COLO668 (cell line): ENCODE data around the gene SCAMP1.
"Not testable (repeated sequence)": the region's sequence is repeated elsewhere in the genome, so short reads cannot be mapped to it uniquely, and the experiment has no call there.

Experiments
- DNase-seq: peaks from one replicate; lab custom pipeline; 2025; ENCODE audit not compliant: unreplicated experiment; lab: John Stamatoyannopoulos, UW

The SCAMP1 gene

DNA sequence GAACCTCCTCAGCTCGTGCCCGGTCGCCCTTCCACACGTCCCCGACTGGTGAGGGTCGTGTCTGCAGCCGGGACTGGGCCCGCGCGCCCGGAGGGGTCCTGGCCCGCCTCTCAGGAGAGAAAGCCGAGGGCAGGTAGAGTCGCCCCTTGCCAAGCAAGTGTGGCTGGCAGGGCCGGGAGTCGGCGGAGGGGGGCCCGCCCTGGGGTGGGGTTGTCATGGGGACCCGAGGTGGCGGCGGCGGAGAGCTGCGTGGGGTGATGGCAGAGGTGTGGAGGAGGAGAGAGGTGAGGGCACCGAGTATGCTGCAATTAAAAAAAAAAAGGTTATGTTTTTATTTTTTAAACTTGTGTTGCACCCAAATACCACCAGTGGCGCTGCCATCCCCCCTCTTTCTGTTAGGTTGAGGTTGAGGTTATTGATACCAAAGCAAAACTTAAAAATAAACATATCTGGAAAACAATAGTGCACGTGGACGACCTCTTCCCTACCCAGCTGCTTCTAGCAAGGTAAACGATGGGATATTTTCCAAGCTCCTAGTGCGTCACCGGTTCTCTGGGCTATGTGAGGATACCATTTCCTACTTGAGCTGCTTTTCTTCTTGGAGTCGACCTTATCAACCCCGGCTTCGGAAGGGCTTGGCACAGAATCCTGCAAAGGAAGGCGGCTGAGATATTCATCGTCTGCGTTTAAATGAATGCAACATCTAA is 660 bp downstream of the SCAMP1 start:
- peak; percentile 67 for DNase-seq

DNA sequence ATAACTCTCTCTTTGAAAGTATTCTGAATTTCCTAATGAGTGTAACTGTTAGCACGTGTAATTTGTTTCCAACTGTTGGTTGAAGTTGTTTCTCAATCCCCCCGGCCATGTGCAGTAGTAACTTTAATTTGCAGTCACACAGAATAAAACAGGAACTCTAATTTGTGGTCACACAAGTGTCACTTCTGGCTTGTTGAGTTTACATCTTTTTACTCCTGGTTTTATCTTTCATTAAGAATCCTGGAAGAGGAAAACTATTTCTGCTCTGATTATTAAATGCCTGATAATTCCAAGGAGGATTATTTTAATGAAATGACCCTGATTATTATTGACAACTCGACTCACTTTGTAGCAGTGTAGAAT is 1.2 kb downstream of the SCAMP1 start:
- no peak for DNase-seq

DNA sequence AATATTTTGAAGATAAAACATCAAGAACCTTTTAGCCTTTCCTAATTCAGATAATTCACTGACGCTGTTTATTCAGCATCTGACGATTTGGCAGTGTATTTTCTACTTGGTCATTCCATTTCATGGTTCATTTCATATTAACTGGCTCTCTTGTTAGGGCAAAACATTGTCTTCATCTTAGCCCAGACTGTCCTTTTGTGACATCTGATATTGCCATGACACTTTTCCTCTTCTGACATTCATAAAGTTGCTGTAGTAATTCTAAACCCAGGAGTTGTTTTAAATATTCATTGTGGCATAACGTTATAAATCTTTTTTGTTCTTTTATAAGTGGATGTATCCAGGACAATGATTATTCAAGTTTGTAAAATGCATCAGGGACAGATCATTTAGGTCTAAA is 1.8 kb downstream of the SCAMP1 start:
- no peak for DNase-seq

DNA sequence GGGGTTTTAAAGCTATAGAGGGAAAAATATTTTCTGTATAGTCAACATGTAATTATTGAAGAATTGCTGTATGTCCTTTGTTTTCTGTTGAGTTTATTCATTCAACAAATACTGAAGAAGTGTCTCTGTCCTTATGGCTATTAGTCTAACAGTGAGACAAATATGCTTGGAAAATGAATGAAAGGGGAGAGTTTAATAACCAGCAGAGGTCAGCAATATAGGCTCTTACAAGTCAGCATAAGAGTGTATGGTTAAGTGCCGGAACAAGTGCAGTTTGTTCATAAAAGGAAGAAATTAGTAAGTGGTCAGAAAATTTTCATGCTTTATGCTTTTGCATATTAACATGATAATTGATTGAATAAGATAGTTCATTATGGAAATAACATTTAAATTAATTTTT is 3.6 kb downstream of the SCAMP1 start:
- no peak for DNase-seq

DNA sequence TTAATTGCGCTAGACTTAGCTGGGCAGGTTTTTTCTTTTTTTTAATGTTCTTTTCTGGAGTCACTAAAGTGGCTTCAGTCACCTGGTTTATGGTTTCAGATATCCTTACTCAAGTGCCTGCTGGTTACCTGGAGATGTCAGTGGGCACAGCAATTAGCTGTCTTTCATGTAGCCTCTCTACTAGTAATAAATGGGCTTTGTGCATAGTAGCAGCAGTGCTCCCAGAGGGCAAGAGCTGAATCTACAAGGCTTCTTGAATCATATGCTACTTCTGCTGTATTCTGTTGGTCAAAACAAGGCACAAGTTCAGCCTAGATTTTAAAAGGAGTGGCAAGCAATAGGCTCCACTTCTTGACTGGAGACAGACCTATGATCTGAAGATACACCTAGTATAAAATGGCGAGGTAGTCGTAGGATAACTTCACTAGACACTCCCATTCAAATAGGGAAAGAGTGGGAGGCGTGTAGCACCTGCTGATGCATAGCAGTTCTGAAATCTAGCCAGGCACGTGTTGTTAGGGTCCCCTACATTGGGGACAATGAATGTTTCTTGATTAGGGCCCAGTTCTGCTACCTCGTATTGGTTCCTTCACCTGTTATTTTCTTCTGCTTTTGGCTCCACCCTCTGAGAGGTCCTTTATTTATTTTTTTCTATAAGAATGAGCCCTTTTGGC is 7.0 kb downstream of the SCAMP1 start:
- peak; percentile 1 for DNase-seq

DNA sequence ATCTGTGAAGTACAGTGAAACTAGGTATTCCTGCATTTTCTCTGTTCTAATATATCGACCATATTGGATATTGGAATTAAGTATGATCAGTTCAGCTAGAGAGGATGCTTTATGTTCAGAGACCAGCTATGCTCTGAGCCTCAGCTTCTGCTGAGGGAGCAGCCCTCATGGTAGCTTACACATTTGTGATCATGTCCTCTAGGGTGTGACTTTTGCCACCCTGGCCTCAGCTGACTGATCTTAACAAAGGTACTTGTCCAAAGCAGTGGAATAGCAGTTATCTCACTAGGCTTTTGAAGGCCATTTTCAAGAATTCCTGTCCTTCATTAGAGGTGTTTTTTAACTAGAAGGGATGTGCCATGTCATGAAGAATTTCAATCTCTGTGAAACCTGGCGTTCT is 9.3 kb downstream of the SCAMP1 start:
- DNase-seq = no peak

DNA sequence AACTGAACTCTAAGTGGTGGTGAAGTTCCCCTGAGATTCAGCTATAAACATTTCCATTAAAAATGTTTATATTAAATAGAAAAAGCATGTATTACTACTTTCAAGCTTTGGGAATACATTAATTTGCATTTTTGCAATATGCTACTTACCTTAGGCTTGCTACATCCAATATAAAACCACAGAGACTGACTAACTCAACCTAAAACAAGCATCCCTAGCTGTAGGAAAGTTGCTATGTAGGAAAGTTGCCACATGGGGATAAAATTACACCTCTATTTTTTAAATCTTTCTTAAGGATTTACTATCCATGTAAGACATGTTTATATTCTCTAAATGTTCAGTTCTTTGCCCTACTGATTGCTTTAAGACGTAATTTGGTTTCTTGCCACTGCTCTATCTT is 12.8 kb downstream of the SCAMP1 start:
- no peak for DNase-seq

DNA sequence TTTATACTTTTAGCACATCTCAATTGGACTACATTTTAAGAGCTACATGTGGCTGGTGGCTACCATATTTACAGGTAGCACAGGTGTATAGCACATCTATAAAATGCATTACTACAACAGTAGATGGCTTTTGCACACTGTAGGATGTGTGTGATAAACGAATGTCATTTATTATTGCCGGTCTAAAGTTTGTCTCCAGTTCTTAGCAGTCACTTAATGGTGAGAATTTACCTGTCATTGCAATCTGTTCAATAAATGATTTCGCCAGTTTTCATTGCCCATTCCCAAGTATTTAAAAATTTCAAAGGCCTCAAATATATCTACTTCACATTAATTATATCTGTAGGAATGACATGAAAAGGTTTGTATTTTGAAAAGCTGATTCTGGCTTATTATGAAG is 15.9 kb downstream of the SCAMP1 start:
- no peak for DNase-seq

DNA sequence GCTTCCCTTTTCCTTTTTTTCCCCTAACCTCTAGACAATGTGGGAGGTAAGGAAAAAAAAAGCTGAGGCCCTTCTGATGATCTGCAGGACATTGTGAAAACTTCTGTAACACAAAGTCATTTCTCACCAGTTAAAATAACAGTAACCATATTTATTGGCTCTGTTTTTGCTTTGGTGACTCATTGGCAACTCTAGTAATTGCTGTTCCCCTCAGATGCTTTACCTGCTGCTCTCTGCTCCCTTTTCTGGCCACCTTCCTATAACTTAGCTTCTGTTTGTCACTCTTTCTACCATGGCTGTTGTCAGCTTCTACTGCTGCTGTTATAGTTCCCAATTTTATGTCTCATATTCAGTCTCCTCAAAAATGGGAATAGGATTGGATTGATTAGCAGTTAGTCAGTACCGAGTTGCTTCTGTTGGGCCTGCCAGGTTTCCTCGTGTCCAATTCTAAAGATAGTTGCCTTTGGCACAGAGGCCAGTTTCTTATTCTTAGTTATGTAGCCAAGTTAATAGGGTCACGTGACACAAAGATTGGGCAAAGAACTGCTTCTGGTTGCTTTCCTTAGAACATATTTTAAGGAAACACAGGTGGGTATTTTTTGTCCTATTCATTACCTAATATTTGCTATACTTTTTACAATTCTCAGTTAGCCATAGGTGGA is 16.8 kb downstream of the SCAMP1 start:
- DNase-seq = no peak

DNA sequence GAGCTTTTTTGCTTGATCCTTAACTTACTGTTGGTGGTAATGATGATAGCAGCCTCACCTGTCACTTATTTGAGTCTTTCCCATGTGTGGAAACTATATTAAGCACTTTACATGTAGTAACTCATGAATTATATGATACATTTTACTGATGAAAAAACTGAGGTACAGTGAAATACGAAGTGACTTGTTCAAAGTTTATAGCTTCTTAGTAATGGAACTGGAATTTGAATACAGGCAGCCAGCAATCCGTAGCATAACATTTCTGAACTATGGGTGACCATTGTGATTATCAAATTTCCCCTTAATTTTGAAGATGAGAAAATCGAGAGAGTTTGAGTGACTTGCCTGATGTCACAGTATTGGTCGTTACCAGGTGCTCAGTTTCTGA is 17.3 kb downstream of the SCAMP1 start:
- DNase-seq = no peak

DNA sequence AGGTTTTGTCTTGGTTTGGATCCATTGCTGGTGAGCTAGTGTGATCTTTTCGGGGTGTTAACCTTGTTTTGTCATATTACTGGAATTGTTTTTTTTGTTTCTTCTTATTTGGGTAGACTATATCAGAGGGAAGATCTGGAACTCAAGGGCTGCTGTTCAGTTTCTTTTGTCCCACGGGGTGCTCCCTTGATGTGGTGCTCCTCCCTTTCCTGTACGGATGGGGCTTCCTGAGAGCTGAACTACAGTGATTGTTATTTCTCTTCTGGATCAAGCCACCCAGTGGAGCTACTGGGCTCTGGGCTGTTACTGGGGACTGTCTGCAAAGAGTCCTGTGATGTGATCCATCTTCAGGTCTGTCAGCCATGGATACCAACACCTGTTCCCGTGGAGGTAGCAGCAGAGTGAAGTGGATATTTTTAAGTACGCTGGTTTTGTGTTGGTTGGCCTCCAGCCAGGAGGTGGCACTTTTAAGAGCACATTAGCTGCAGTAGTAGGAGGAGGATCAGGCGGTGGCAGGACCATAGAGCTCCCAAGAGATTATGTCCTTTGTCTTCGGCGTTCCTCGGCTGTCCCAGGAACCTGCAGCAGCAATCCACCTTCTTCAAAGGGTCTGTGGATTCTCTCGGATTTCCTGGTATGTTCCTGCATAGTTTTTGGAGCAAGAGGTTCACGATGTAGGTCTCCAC is 27.2 kb downstream of the SCAMP1 start:
- peak; percentile 2 for DNase-seq

DNA sequence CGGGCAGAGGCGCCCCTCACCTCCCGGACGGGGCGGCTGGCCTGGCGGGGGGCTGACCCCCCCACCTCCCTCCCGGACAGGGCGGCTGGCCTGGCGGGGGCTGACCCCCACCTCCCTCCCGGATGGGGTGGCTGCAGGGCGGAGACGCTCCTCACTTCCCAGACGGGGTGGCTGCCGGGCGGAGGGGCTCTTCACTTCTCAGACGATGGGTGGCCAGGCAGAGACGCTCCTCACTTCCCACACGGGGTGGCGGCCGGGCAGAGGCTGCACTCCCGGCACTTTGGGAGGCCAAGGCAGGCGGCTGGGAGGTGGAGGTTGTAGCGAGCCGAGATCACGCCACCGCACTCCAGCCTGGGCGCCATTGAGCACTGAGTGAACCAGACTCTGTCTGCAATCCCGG is 30.9 kb downstream of the SCAMP1 start:
- not testable (repeated sequence) for DNase-seq

DNA sequence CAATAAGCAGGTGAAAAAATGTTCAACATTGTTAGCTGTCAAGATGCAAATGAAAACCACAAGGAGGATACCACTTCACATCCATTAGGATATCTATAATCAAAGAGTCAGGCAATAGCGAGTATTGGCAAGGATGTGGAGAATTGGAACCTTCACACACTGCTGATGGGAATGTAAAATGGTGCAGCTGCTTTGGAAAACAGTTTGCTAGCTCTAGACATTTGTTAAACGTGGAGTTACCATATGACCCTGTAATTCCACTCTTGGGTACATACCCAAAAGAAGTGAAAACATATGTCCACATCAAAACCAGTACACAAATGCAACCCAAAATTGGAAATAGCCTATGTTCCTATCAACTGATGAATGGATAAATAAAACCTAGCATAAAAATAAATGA is 37.4 kb downstream of the SCAMP1 start:
- no peak for DNase-seq

DNA sequence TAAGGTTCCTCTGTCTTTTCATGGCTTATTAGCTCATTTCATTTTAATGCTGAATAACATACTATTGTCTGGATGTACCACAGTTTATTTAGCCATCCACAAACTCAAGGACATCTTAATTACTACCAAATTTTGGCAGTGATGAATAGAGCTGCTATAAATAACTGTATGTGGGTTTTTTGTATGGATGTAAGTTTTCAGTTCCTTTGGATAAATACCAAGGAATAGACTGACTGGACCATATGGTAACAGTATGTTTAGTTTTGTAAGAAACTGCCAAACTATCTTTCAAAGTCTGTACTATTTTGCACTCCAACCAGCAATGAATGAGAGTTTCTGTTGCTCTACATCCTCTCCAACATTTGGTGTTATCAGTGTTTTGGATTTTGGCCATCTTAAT is 38.7 kb downstream of the SCAMP1 start:
- no peak for DNase-seq

DNA sequence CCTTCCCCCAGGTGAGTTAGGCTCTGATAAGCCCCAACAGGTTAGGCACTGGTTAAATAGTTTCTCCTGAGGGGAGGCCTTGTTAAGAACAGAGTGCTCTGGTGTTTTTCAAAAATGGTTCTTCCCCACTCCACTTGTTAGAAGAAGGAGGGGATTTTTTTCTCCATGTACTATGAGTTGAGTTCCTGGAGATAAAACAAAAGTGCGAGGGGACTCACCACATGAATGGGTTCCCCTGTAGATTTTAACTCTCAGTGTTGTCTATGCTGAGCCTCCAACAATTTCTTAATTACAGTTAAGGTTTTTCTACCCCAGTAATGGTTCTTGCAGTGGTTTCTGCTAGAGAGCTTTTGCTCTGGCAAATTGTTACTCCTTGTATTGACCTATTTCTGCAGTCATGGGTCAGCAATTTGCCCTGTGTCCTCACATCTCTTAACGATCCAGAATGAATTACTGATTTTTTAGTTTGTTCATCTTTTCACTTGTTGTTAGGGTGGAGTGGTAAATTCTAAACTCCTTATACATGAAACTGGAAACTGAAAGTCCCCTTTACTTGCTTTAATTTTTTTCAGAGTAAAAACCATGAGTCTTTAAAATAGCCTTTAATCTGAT is 44.4 kb downstream of the SCAMP1 start:
- DNase-seq = no peak

DNA sequence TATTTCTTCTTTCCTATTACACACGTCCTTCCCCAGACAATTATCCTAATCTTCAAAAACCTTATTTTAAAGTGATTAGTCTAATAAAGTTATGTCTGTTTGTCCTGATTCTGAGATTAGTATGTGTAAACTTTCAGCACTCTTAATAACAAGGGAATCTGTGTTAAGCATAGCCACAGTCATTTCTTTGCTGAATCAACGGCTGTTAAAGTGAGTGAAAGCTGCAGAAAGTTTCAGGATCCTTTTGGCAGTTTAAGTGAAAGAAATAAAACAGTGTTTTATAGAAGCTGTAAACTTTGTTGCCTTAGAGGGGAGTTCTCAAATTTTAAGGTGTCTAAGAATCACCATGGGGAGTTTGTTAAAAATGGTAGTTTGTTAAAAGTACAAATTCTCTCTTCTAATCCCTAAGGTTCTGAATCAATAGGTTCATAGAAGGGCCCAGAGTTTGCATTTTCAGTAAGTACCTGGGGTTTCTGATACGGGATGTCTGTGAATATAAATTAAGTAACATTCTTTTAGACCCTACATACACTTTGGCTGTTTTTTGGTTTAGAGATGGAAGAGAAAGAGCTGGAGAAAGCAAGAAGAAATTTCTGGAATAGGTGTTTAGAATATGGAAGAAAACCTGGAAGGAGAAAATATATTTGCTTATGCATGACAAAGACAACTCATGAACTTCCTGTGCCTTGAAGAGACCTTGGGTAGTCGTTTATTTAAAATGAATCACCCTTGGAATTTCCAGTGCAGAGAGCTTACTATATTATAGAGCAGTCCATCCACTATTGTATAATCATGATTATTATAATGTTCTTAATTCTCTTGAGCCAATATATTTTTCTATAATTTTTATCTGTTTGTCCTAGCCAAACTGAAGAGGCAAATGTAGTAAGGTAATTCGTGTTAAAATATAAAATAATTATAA is 45.7 kb downstream of the SCAMP1 start:
- no peak for DNase-seq

DNA sequence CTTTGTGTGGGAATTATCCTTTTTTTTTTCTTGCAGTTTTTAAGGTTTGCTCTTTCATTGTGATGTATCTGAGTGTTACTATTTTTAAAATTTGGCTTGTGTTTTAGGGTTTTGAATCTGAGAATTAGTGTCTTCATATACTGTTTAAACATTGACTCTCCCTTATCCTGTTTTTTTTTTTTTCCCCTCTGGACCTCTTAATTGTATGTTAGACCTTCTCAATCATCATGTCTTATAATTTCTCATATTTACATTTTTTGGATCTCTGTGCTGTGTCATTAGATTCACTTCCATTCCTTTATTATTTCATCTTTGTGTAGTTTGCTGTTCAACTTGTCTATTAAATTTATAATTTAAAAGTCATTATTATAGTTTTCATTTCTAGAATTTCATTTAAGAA is 47.0 kb downstream of the SCAMP1 start:
- no peak for DNase-seq

DNA sequence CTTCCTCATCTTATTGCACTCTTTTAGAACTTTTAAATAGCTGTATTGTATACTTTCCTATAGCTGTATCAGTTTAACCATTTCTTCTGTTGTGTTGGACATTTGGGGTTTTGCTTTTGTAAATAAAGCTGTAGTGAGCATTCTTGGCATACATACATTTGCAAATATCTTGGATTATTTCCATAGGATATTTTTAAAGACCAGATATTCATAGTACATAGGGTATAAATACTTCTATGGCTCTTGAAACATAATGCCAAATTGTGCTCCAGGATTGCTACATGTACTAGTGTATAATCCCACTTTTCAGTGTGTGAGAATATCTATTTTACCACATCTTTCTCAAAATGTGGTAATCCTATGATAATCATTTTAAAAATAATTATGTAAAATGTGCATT is 51.2 kb downstream of the SCAMP1 start:
- DNase-seq = no peak

DNA sequence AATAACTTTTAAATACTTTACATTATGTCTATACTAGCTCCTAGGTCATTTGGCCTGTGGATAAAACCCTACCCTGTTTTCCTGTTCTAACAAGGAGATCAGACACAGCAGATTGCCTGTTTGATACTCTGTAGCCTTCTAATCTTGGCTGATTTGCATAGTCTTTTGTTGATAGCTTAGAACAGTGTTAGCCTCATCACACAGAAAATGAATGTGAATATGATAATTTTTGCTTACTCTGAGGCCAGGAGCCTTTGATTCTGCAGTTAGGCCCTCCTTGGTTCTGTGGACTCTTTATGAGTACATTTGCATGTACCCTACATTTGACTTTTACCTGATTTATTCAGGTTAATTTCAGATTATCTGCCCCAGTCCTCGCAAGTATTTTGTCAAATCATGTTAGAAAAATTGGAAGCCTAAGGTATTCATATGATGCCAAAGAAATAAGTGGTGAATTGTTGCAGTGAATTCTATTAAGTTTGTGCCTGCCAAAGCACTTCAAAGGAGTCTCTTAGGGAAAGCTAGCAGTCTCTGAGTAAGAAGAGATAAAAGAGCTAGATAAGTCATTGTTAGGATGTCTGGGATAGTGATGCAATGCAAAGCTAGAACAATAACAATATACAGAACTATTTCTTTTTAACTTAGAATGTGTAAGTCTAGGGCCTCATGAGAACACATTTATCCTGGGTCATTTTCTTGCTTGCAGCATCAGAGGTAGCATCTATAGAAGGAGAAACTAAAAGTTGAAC is 56.4 kb downstream of the SCAMP1 start:
- no peak for DNase-seq

DNA sequence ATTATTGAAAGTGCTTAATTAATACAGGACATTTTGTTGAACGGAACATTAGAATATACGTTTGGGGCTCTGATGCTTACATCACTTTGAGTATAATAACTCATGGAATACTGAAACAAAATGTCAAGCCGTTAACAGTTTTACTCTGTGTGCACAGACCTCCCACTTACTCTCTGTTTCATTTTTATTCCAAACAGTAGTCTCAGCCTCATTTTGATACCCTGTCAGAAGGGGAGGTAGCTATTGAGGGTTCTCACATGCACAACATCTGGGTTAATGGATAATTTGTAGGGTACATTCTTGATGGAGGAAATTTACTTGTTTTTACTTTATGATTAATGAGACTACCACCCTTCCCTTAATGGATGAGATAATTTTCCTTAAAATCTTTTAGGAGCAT is 59.0 kb downstream of the SCAMP1 start:
- DNase-seq = no peak
